LoVo (cell line): ENCODE data around the gene COBL.

ENCODE experiments used
- DNase-seq: peaks from one replicate; pipeline ENCODE4 v3.0.0-alpha.2; 2016; ENCODE audit warnings: low spot score

COBL gene

DNA sequence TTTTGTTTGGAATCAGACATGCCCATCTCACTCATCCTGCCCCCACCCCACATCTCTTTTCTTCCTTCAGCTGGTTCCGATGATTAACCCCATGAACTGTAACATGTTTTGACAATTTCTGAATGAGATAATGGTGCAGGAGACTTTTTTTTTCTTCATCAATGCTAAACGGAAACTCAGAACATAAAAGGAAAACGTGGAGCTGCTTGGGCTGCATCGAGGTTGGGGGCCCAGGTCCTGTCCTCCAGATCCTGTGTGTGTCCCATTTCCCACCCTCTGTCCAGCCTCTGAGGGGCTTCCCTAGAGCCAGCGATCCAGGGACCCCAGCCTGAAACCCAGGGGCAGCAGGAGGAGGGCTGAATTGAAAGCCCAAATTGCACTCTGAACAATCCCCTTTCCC, 270.1 kb downstream of the COBL start:
- no peak for DNase-seq

GRCh38 chr7:51046103-51046466, 270.5 kb downstream of the COBL start:
- DNase-seq, result peak; percentile 70

DNA sequence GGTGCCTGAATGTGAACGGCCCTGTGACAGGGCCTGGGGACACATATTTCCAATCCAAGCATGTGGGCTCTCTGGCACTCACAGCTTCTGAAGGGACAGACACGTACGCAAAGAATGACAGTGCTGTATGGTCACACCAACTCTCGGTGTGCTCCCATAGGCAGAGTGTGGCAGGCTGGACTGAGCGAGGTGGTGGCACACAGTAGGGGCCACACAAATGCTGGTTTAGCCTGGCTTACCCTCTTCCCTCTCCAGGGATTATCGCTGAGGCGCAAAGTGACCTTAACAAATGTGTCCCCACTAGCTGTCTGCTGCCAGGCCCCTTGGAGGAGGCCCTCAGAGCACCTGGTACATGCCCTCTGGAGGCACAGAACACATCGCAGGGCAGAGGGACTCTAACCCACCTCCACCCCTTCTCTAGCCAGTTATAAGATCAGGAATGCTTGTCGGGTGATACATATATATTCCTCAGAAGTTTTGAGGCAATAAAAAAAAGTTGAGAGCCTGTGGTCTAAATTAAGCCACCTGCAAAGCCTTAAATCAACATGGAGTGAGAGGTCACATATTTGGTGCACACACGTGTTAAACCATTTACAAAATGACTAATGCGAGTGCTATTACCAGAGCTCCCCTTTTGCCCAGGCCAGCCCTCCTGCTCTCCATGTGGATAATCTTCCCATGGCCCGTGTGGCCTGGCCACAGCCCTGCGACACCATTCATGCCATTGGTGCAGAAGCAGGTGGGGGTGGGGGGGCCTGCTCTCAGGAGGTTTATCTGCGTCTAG, 271.1 kb downstream of the COBL start:
- DNase-seq, result peak; percentile 97

GRCh38 chr7:51043461-51043860, 273.1 kb downstream of the COBL start:
- DNase-seq, result no peak

- DNase-seq, result no peak
Observed at GRCh38 chr7:51040787-51041186, 275.8 kb downstream of the COBL start.

DNA sequence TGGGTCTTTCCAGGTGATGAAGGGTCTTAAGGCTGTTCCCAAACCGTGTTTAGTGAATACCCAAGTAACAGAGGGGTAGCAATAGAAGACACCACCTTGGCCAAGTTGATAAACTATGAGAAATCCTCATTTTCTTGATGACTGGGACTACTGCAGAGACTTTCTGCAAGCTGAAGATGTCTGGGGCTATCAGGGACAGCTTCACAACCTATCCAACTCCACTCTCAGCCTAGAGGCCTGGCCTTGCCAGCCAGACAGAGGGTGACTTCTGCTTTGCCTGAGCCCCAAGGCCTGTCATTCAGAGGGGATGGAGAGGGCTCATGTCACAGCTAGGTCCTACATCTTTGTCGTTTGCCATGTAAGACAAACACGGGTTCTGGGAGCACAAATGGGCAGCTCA, 278.0 kb downstream of the COBL start:
- no peak for DNase-seq

DNA sequence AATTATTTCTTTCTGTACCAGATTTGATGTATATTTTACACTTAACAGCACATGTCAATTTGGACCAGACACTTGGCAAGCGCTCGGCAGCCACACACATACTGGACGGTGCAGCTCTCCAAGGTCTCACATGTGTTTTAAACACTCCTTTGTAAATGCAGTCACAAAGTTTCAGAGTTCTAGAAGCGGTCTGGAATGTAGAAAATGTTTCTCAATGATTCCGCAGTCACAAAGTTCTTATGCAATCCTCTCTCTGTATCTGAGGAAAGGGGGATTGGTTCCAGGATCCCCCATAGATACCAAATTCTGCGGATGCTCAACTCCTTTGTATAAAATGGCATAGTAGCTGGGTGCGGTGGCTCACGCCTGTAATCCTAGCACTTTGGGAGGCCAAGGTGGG, 280.9 kb downstream of the COBL start:
- DNase-seq, result no peak

GRCh38 chr7:51034521-51035264, 281.9 kb downstream of the COBL start:
- no peak for DNase-seq

DNA sequence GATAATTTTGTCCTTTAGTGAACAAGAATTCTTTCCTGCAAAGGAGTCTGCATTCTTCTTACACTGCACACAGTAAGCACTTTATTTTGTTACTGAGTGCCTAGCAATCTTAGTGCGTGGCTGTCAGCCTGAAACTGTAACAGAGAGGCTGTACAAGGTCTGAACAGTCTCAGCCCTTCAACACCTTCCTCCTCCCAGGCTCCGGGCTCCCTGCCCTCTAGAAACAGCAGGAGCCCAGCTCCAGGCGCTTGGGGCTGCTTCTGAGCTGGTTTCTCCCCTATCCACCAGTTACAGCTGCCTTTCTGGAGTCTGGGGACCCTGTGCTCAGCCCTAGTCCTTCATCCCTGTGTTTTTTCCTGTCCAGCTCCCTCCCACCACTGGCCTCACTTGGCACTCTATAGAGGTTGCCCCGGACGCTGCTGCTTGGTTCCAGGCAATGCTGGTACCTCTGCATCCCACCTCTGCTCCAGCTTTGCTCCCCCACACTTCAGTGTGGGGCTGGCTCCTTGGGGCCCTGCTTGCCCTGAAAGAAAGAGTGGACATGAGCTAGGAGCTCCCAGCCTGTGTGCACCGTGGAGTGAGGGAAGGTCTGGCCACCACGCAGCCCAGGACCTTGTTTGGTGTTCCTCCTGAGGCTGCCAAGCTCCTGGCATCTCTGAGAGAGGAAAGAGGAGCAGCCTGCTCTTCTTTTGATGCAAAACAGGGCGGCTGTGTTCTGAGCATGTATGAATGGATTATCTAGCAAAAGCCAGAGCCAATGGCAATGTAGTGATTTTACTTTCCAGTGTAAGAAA, 282.7 kb downstream of the COBL start:
- no peak for DNase-seq

GRCh38 chr7:51031791-51032515, 284.7 kb downstream of the COBL start:
- no peak for DNase-seq

DNA sequence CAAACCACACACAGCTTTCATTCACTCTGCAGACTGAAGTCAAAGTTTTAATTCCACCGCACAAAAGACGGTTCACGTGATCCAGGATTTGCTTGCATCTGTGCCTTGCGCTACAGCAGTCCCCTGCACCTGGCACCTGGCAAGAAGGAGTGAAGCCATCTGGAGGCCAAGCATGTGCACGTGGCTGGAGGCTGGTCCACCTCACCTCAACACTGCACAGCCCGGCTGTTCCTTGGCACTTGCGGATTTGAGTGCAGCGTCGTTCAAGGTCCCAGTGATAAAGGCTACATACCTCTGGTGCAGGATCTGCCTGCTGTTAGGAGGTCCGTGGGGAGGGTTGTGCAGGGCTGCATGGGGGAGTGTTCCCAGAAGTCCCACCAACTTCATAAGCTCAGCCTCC, 285.4 kb downstream of the COBL start:
- DNase-seq, result no peak

DNA sequence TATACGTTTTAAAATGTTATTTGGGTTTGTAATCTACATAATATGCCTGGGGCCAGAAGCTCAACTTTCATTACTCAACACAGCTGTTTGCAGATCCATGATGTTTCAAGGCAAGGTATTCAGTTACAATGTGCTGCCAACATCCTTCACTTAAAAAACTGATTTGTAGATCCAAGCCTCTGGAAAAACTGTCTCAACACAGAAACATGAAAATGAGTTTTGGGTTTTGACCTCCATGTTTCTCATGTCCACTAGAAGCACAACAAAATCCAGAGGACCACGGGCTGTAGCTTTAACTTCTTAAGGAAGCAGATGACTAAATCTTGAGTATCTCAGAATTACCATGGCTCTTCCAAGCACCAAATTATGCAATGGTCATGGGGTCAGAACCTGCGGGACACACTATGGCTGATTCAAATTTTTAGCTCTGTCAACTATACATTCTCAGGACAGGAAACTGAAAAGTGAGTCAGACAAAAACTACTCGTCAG, 286.9 kb downstream of the COBL start:
- no peak for DNase-seq

DNA sequence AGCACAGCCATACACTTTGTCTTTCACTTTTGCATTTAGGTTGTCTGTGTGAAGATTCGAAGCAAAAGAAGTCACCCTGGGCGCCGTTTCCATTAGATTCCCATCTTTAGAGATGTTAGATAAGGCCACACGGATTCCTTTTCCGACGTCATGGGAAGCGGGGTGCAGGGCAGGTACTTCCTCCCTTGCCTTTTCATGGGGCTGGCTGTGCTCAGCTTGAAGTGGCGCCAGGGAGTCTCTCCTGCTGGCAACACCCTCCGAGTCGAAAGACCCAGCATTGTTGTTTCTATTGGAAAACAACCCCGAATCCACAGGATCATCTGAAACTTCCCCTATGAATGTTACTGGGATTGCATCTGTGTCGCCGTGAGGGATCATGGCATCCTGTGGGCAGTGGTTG, 287.5 kb downstream of the COBL start:
- no peak for DNase-seq

DNA sequence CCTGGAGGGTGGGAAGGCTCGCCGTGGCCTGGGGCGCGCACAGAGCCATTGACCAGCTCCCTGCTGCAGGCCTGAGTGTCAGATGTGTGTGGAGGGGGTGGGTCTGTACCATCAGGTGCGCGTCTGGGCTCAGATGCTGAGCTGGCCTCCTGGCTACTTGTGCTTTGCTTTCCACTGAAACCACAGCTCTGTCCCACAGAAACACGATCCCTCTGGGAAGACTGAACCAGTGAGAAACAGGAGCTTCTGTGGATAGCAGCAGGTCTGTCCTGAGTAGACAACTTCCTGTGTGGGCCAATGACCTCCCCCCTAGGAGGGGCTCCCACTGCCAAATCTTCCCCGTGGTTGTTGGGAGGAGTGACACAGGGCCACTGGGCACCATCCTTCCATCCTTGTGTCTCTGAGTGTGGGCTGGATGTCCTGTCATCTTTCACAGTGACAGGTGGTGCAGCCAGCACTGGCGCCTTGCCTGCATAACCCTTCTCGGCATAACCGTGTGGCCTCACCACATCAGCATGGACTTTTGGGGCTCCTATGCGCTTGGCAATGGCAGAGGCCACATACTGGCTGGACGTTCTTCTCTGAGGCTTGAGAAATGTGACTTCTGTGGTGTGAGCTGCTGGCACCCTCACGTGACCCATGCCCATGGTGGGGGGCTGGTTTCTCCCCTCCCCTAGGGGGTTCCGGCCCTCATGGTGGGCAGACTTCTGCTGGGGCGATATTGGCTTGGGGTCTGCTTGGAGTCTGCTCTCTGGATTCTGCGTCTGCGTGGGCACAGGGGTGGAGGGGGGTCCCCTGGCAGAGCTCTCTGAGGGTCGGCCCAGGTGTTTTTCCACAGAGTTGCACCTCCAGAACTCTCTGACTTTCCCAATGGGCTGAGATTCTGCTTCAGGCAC, 288.4 kb downstream of the COBL start:
- no peak for DNase-seq

- DNase-seq, result no peak
Observed at GRCh38 chr7:51027106-51027934, 289.3 kb downstream of the COBL start.

GRCh38 chr7:51026341-51026740, 290.3 kb downstream of the COBL start:
- DNase-seq, result no peak

- no peak for DNase-seq
Observed at GRCh38 chr7:51025668-51026067, 290.9 kb downstream of the COBL start.

GRCh38 chr7:51024867-51025266, 291.7 kb downstream of the COBL start:
- no peak for DNase-seq

DNA sequence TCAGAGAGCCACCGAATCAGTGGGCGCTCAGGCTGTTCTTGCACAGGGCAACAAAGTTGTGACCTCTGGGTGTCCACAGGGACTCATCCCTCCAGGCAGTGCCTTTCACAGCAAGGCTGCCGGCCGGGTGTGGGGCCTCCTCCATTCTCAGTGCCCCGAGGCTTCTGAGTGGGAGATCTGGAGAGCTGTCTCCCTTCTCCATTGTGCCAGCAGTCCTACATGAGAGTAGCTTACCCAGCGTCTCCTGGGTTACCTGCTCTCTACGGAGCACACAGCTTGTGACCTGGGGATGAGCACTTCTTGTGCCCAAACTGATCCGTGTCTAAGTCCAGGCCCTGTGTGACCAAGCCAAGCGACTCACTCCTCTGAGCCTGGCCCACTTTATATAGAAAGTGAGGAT, 293.1 kb downstream of the COBL start:
- DNase-seq, result no peak

DNA sequence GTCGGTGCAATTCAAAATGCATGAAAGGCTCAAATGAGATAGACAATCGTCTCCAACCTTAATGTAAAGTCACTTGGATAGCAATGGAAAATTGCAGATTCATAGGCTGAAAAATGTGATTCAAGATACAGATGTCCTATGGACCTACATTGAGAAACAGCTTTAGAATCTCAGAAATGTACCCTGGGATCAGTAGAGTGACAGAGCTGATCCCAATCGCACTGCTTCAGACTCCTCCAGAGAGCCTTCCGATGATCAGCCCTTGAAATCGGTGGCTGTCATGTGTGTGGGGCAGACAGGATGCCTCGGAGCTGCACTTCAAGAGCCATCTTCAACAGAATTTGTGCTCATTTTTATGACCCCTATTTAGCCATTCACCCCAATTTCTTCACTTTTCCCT, 293.8 kb downstream of the COBL start:
- no peak for DNase-seq
